HepG2 (cell line): ENCODE measurements around the gene CALY. TPM values are rescaled to one million over a fixed set of nuclear protein-coding genes. Genes with fewer than 3 reads are reported as not detected.

Experiments
- ATAC-seq: fragments of 200-7000 bp; cut with Tn5 transposase; 3 replicates; pipeline ENCODE4 v1.9.1; 2020; ENCODE audit warnings: mild to moderate bottlenecking, moderate library complexity
- BruUV-seq: library from RNA; stranded (reverse); fragments of 400-500 nt; replicated peaks from 2 replicates; lab custom pipeline; 2021; lab: Mats Ljungman, UMichigan
- CTCF ChIA-PET: fragments of 300-600 bp; formaldehyde crosslinking; extraction: SDS; loops from one replicate; lab custom pipeline; 2021; ENCODE audit warnings: low total read pairs, inconsistent platforms, low intra/inter-chr PET ratio; lab: Yijun Ruan, JAX
- POLR2A ChIA-PET: fragments of 350-600 bp; sonication (Branson Sonifier 250); formaldehyde crosslinking; loops from one replicate; lab custom pipeline; 2020; ENCODE audit warnings: antibody characterized with exemption, inconsistent platforms; lab: Yijun Ruan, JAX
- DNase-seq: peaks from one replicate; pipeline ENCODE4 v3.0.0-alpha.2; 2015; ENCODE audit warnings: low spot score
- FAIRE-seq: peaks from 3 replicates; lab custom pipeline; 2011; peaks lifted over from hg19 to GRCh38; lab: Jason Lieb, UNC
- H2AFZ ChIP-seq: one replicate; pipeline ENCODE4 v1.6.1; 2011; ENCODE audit warnings: low read length, inconsistent platforms
- H3K27ac ChIP-seq: fragments of 300-600 bp; 3 replicates; pipeline ENCODE4 v1.8.0; 2011; ENCODE audit warnings: mixed run types, mild to moderate bottlenecking, mixed read lengths, low read length, inconsistent platforms; ENCODE audit not compliant: insufficient read depth; ENCODE audit errors: extremely low read length
- H3K27me3 ChIP-seq, 2 experiments: fragments of 200-600 bp in 1 of 2; 2 replicates in 1 of 2; 3 replicates in 1 of 2; pipeline versions ENCODE4 v1.6.0 to v1.8.0; 2011; ENCODE audit warnings: low read length in 2 of 2, mild to moderate bottlenecking in 2 of 2, moderate library complexity in 2 of 2, inconsistent platforms in 1 of 2; ENCODE audit not compliant: insufficient read depth in 2 of 2, control insufficient read depth in 1 of 2
- H3K36me3 ChIP-seq, 2 experiments: fragments of 200-600 bp in 1 of 2; replicated peaks in 1 of 2; 2 replicates in 1 of 2; 3 replicates in 1 of 2; pipeline versions ENCODE4 v1.5.1 to v1.8.0; 2011; ENCODE audit warnings: low read length in 2 of 2, inconsistent platforms in 1 of 2; ENCODE audit not compliant: insufficient read depth in 2 of 2, control insufficient read depth in 1 of 2
- H3K4me1 ChIP-seq: 2 replicates; pipeline ENCODE4 v1.5.1; 2012; ENCODE audit warnings: low read length, inconsistent platforms; ENCODE audit not compliant: insufficient read depth
- H3K4me2 ChIP-seq: 2 replicates; pipeline ENCODE4 v1.6.0; 2011; ENCODE audit warnings: low read depth, low read length, inconsistent platforms
- H3K4me3 ChIP-seq, 3 experiments: fragments of 200-600 bp in 1 of 3; sonication (generic), shearing (Covaris generic) in 1 of 3; replicated peaks in 1 of 3; 2 replicates each; pipeline ENCODE4 v1.5.1; 2011 to 2016; ENCODE audit warnings: low read length in 3 of 3, inconsistent platforms in 2 of 3, low read depth in 2 of 3, mild to moderate bottlenecking in 2 of 3, control low read depth in 1 of 3, mixed read lengths in 1 of 3; ENCODE audit not compliant: insufficient read depth in 1 of 3
- H3K79me2 ChIP-seq: one replicate; pipeline ENCODE4 v1.6.1; 2011; ENCODE audit warnings: low read length, inconsistent platforms; ENCODE audit not compliant: insufficient read depth
- H3K9ac ChIP-seq: 2 replicates; pipeline ENCODE4 v1.6.0; 2011; ENCODE audit warnings: mild to moderate bottlenecking, low read depth, low read length, inconsistent platforms; ENCODE audit not compliant: insufficient read depth
- H3K9me3 ChIP-seq: 2 replicates; pipeline ENCODE4 v1.5.1; 2012; ENCODE audit warnings: mild to moderate bottlenecking, low read length
- H4K20me1 ChIP-seq: 2 replicates; pipeline ENCODE4 v1.6.0; 2011; ENCODE audit warnings: inconsistent platforms, mild to moderate bottlenecking, low read length, moderate library complexity; ENCODE audit not compliant: insufficient read depth
- CBX1 ChIP-seq: IDR thresholded peaks from one replicate; pipeline ENCODE4 v1.6.1; 2016; ENCODE audit warnings: antibody characterized with exemption, low read depth
- RBM22 ChIP-seq: fragments of 200-400 bp; formaldehyde crosslinking; optimal IDR thresholded peaks from 2 replicates; pipeline ENCODE3; 2017; ENCODE audit warnings: mild to moderate bottlenecking, low read length, moderate library complexity
- TARDBP ChIP-seq: sonication (generic); formaldehyde crosslinking; IDR thresholded peaks from 2 replicates; pipeline ENCODE4 v1.8.0; 2022; ENCODE audit warnings: mild to moderate bottlenecking, missing genetic modification reagents
- WIZ ChIP-seq: sonication (generic); formaldehyde crosslinking; IDR thresholded peaks from 2 replicates; pipeline ENCODE4 v1.5.1; 2020; ENCODE audit warnings: mild to moderate bottlenecking, missing genetic modification reagents
- ZNF350 ChIP-seq: sonication (generic); formaldehyde crosslinking; IDR thresholded peaks from 2 replicates; pipeline ENCODE4 v1.4.0; 2020; ENCODE audit warnings: mild to moderate bottlenecking, low read depth, missing genetic modification reagents, borderline replicate concordance
- ZNF460 ChIP-seq: sonication (generic); formaldehyde crosslinking; IDR thresholded peaks from 2 replicates; pipeline ENCODE4 v1.5.1; 2020; ENCODE audit warnings: missing genetic modification reagents, mild to moderate bottlenecking, borderline replicate concordance
- ZNF589 ChIP-seq: sonication (generic); formaldehyde crosslinking; conservative IDR thresholded peaks from 2 replicates; pipeline ENCODE4 v1.8.0; 2022; ENCODE audit warnings: mild to moderate bottlenecking, moderate library complexity, missing genetic modification reagents
- WGBS: methylation state at CpG from one replicate; pipeline ENCODE4 v1.1.6; 2017; ENCODE audit warnings: low lambda C conversion rate; 5-methylcytosine and 5-hydroxymethylcytosine counted together
- in situ Hi-C: cut with HindIII; loops from 2 replicates; pipeline ENCODE4 v1.10.0; 2017; ENCODE audit warnings: low pct_unique_long_range_greater_than_20kb; ENCODE audit not compliant: extremely low pct_ligation_motif_present
- intact Hi-C: fragments of 100-400 bp; cut with micrococcal nuclease; formaldehyde crosslinking; loops from one replicate; pipeline ENCODE4 v1.10.0; 2022; ENCODE audit not compliant: unreplicated experiment
- polyA plus RNA-seq, 8 experiments: library from polyadenylated mRNA; depleted of rRNA in 3 of 8; stranded (reverse) in 7 of 8; unstranded in 1 of 8; fragments of >200 nt; fragmentation: Illumina TruSeq in 4 of 8; extraction: Trizol in 4 of 8; gene quantifications; 2 replicates each; pipeline versions ENCODE4 v1.2.1 to v1.2.3, GENCODE V29; 2011 to 2016; ENCODE audit warnings: low read depth in 4 of 8, missing spikeins in 1 of 8, mixed read lengths in 1 of 8; ENCODE audit not compliant: insufficient read depth in 1 of 8
- total RNA-seq, 5 experiments: library from RNA; depleted of rRNA; stranded (reverse); fragments of >200 nt; fragmentation: Illumina TruSeq; extraction: Trizol; gene quantifications; 2 replicates each; pipeline ENCODE4 v1.2.3, GENCODE V29; 2016; ENCODE audit warnings: low read depth in 1 of 5
- TF ChIP-seq, protein P1 (sequence below): sonication (generic); formaldehyde crosslinking; IDR thresholded peaks from 2 replicates; pipeline ENCODE4 v1.4.0; 2020; ENCODE audit warnings: missing genetic modification reagents
- TF ChIP-seq, protein P2 (sequence below): sonication (generic); formaldehyde crosslinking; IDR thresholded peaks from 2 replicates; pipeline ENCODE4 v1.4.0; 2020; ENCODE audit warnings: missing genetic modification reagents
- TF ChIP-seq, protein P3 (sequence below): IDR thresholded peaks from 2 replicates; pipeline ENCODE4 v1.6.1; 2012; ENCODE audit warnings: low read depth, low read length, improper control_type of control experiment

CALY gene
- total and polyA plus RNA-seq, 2 of the 13 experiments (the other 11 are each of a cell fraction or from before 2014, with no cell fraction given): 0.08 TPM; not detected in 1

DNA sequence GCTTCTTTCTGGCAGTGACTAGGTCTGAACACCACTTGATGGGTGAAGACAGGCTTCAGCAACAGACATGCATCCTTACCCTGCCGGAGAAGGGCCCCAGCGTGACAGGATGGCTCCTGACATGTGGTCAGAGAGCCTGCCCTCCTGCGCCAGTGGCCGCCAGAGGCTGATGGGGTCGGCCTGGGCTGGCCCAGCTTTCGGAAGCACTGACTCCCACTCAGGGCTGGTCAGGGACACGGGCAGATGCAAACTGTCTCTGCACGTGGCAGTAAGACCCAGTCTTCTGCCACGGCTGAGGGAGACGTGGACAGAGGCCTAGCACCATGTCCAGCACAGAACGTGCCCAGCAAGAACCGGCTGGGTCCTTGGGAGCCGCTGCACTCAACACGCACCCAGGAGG, 38.2 kb downstream of the CALY start:
- in situ Hi-C loops: no loop called here
- H3K9me3 ChIP-seq: no peaks in the 10 kb centered on the region
- intact Hi-C loops: no loop called here
- CTCF ChIA-PET: no interaction called here
- H4K20me1 ChIP-seq: no peaks in the 10 kb centered on the region
- H3K79me2 ChIP-seq: peaks cover under 1% of the 10 kb centered on the region
- no peak overlapping the region for H2AFZ ChIP-seq
- H3K4me2 ChIP-seq: no peak overlapping the region
- no peak overlapping the region for H3K4me3 ChIP-seq
- 100% methylated on average over 7 of the region's 14 CpGs for WGBS
- POLR2A ChIA-PET: no interaction called here
- DNase-seq (no peak), FAIRE-seq (no peak), ATAC-seq (no peak)
- no peaks in the 10 kb centered on the region for H3K27me3 ChIP-seq
- H3K4me1 ChIP-seq: no peaks in the 10 kb centered on the region
- no peak overlapping the region for H3K27ac ChIP-seq
- BruUV-seq: no TSS peak
- peaks cover 42 to 76% of the 10 kb centered on the region in 2 experiments for H3K36me3 ChIP-seq
- no peak overlapping the region for H3K9ac ChIP-seq
- TF ChIP-seq RBM22: peak; percentile 31
- TF ChIP-seq, protein P1, sequence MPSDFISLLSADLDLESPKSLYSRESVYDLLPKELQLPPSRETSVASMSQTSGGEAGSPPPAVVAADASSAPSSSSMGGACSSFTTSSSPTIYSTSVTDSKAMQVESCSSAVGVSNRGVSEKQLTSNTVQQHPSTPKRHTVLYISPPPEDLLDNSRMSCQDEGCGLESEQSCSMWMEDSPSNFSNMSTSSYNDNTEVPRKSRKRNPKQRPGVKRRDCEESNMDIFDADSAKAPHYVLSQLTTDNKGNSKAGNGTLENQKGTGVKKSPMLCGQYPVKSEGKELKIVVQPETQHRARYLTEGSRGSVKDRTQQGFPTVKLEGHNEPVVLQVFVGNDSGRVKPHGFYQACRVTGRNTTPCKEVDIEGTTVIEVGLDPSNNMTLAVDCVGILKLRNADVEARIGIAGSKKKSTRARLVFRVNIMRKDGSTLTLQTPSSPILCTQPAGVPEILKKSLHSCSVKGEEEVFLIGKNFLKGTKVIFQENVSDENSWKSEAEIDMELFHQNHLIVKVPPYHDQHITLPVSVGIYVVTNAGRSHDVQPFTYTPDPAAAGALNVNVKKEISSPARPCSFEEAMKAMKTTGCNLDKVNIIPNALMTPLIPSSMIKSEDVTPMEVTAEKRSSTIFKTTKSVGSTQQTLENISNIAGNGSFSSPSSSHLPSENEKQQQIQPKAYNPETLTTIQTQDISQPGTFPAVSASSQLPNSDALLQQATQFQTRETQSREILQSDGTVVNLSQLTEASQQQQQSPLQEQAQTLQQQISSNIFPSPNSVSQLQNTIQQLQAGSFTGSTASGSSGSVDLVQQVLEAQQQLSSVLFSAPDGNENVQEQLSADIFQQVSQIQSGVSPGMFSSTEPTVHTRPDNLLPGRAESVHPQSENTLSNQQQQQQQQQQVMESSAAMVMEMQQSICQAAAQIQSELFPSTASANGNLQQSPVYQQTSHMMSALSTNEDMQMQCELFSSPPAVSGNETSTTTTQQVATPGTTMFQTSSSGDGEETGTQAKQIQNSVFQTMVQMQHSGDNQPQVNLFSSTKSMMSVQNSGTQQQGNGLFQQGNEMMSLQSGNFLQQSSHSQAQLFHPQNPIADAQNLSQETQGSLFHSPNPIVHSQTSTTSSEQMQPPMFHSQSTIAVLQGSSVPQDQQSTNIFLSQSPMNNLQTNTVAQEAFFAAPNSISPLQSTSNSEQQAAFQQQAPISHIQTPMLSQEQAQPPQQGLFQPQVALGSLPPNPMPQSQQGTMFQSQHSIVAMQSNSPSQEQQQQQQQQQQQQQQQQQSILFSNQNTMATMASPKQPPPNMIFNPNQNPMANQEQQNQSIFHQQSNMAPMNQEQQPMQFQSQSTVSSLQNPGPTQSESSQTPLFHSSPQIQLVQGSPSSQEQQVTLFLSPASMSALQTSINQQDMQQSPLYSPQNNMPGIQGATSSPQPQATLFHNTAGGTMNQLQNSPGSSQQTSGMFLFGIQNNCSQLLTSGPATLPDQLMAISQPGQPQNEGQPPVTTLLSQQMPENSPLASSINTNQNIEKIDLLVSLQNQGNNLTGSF: no peak
- TF ChIP-seq, all 625 proteins: peak for 1

DNA sequence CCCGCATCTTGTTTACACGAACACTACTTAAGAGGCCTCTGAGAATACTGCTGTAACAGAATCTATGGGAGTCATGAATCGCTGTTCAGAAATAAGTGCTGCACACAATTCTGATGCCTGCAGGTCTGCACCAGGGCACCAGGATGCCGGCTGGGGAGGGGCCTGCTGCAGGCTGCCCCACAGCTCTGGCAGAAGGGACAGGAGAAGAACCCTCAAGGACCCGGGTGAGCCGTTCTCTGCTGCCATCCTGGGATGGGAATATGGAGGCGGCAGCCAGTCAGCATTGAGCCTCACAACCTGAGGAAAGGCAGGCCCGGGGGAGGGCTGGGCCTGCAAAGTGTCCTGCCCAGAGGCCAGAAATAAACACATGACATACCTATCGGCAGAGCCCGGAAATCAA, 39.2 kb downstream of the CALY start:
- WGBS: 98% methylated on average over 3 of the region's 10 CpGs
- no peaks in the 10 kb centered on the region for H3K79me2 ChIP-seq
- no peak for ATAC-seq
- no TSS peak for BruUV-seq
- FAIRE-seq: no peak
- H3K4me2 ChIP-seq: no peak overlapping the region
- no peak overlapping the region for H3K27ac ChIP-seq
- no peak overlapping the region for H3K4me3 ChIP-seq
- DNase-seq: no peak
- in situ Hi-C loops (no loop called here), intact Hi-C loops (no loop called here)
- ChIA-PET CTCF (no interaction called here), POLR2A (no interaction called here)
- no peaks in the 10 kb centered on the region for H3K4me1 ChIP-seq
- no peaks in the 10 kb centered on the region for H3K9me3 ChIP-seq
- H2AFZ ChIP-seq: no peak overlapping the region
- H4K20me1 ChIP-seq: no peaks in the 10 kb centered on the region
- no peaks in the 10 kb centered on the region for H3K27me3 ChIP-seq
- H3K9ac ChIP-seq: no peak overlapping the region
- peaks cover 41 to 78% of the 10 kb centered on the region in 2 experiments for H3K36me3 ChIP-seq
- no peak for TF ChIP-seq ZNF350 (CRISPR knock-in tag)
- TF ChIP-seq WIZ: no peak
- no peak for TF ChIP-seq ZNF460
- TF ChIP-seq, protein P2, sequence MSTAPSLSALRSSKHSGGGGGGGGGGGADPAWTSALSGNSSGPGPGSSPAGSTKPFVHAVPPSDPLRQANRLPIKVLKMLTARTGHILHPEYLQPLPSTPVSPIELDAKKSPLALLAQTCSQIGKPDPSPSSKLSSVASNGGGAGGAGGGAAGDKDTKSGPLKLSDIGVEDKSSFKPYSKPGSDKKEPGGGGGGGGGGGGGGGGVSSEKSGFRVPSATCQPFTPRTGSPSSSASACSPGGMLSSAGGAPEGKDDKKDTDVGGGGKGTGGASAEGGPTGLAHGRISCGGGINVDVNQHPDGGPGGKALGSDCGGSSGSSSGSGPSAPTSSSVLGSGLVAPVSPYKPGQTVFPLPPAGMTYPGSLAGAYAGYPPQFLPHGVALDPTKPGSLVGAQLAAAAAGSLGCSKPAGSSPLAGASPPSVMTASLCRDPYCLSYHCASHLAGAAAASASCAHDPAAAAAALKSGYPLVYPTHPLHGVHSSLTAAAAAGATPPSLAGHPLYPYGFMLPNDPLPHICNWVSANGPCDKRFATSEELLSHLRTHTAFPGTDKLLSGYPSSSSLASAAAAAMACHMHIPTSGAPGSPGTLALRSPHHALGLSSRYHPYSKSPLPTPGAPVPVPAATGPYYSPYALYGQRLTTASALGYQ: no peak
- no peak for TF ChIP-seq CBX1
- TF ChIP-seq, protein P3, sequence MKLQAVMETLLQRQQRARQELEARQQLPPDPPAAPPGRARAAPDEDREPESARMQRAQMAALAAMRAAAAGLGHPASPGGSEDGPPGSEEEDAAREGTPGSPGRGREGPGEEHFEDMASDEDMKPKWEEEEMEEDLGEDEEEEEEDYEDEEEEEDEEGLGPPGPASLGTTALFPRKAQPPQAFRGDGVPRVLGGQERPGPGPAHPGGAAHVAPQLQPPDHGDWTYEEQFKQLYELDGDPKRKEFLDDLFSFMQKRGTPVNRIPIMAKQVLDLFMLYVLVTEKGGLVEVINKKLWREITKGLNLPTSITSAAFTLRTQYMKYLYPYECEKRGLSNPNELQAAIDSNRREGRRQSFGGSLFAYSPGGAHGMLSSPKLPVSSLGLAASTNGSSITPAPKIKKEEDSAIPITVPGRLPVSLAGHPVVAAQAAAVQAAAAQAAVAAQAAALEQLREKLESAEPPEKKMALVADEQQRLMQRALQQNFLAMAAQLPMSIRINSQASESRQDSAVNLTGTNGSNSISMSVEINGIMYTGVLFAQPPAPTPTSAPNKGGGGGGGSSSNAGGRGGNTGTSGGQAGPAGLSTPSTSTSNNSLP: no peak
- no peak for TF ChIP-seq ZNF589 (CRISPR knock-in tag)
- no peak for TF ChIP-seq TARDBP (CRISPR knock-in tag)
